Spleen (tissue), 11 donors: Measurements from ENCODE around the gene GADD45GIP1. TPM values are rescaled to one million over a fixed set of nuclear protein-coding genes. Genes with fewer than 3 reads are reported as not detected.

Experiments
- DNase-seq: peaks from one replicate; pipeline ENCODE4 v3.0.0-alpha.2; 2020
- H3K27ac ChIP-seq, 8 donors: fragments of 200-600 bp; sonication (generic) in 7 of 8; 1 replicate in 4 of 8; 2 replicates in 4 of 8; pipeline versions ENCODE4 v1.5.0 to v1.8.0; 2016 to 2021; ENCODE audit warnings: inconsistent platforms in 4 of 8, mild to moderate bottlenecking in 4 of 8, moderate library complexity in 1 of 8
- H3K27me3 ChIP-seq, 7 donors: fragments of 200-600 bp; sonication (generic) in 6 of 7; replicated peaks in 1 of 7; 1 replicate in 4 of 7; 2 replicates in 3 of 7; pipeline versions ENCODE4 v1.5.0 to v1.8.0; 2016 to 2021; ENCODE audit warnings: inconsistent platforms in 3 of 7, mild to moderate bottlenecking in 1 of 7
- H3K36me3 ChIP-seq, 6 donors: fragments of 200-600 bp; sonication (generic) in 5 of 6; 1 replicate in 4 of 6; 2 replicates in 2 of 6; pipeline versions ENCODE4 v1.5.0 to v1.8.0; 2016 to 2021; ENCODE audit warnings: inconsistent platforms in 2 of 6
- H3K4me1 ChIP-seq, 6 donors: fragments of 200-600 bp; sonication (generic) in 5 of 6; 1 replicate in 3 of 6; 2 replicates in 3 of 6; pipeline versions ENCODE4 v1.5.0 to v1.8.0; 2016 to 2021; ENCODE audit warnings: inconsistent platforms in 3 of 6
- H3K4me3 ChIP-seq, 8 donors: fragments of 200-600 bp; sonication (generic) in 7 of 8; 1 replicate in 4 of 8; 2 replicates in 4 of 8; pipeline versions ENCODE4 v1.5.0 to v1.8.0; 2016 to 2021; ENCODE audit warnings: inconsistent platforms in 4 of 8, mild to moderate bottlenecking in 4 of 8, moderate library complexity in 2 of 8
- H3K9me3 ChIP-seq, 8 donors: fragments of 200-600 bp; sonication (generic) in 7 of 8; 1 replicate in 4 of 8; 2 replicates in 4 of 8; pipeline versions ENCODE4 v1.5.0 to v1.8.0; 2016 to 2021; ENCODE audit warnings: inconsistent platforms in 4 of 8
- POLR2A ChIP-seq, 3 donors: fragments of 450-650 bp; IDR thresholded peaks; one replicate each; pipeline ENCODE4 v1.5.1; 2017; ENCODE audit warnings: antibody characterized with exemption in 3 of 3, mild to moderate bottlenecking in 1 of 3
- POLR2AphosphoS5 ChIP-seq, 3 donors: sonication (generic); formaldehyde crosslinking; IDR thresholded peaks; one replicate each; pipeline ENCODE4 v1.5.1; 2017; ENCODE audit warnings: antibody characterized with exemption in 3 of 3
- WGBS, 5 donors: extraction: QIAGEN DNeasy Blood & Tissue Kit in 3 of 5; methylation state at CpG; one replicate each; pipeline versions ENCODE4 v1.1.5 to v1.1.7; 2013 to 2018; 5-methylcytosine and 5-hydroxymethylcytosine counted together
- intact Hi-C: fragments of 100-400 bp; cut with DNase I; formaldehyde crosslinking; loops from one replicate; pipeline ENCODE4 v1.15.0; 2023; ENCODE audit warnings: low total_unique reads
- polyA plus RNA-seq, 3 donors: library from polyadenylated mRNA; stranded (reverse); fragments of 200-250 nt; gene quantifications; one replicate each; pipeline ENCODE4 v1.2.1, GENCODE V29; 2013
- total RNA-seq, 7 donors: library from RNA; depleted of rRNA in 3 of 7; stranded (reverse); fragments of >200 nt in 3 of 7; fragmentation: NEBNext Ultra II Directional in 4 of 7; extraction: Animal tissue kit (Norgen Biotek cat#: 25700) in 4 of 7; gene quantifications; one replicate each; pipeline versions ENCODE4 v1.1.0 to v1.2.1, GENCODE V29; 2016 to 2021
- TF ChIP-seq, protein P1 (sequence below), 11 experiments: fragments of 200-600 bp in 7 of 11; fragments of 450-650 bp in 4 of 11; sonication (generic) in 4 of 11; IDR thresholded peaks in 8 of 11; conservative IDR thresholded peaks in 3 of 11; 1 replicate in 7 of 11; 2 replicates in 4 of 11; pipeline versions ENCODE4 v1.4.0 to v1.8.0; 2016 to 2021; ENCODE audit warnings: antibody characterized with exemption in 11 of 11, inconsistent platforms in 4 of 11, mild to moderate bottlenecking in 1 of 11
- donor health status: healthy with polysubstance abuse.
- donor health status: DM: no; HTN: no; CAD: no; lungs with moderate emphysema.
- donor health status: DM: no; HTN: no; CAD: no.
- donor health status: Bipolar disorder and iron deficiency.
- donor health status: healthy.
- donor health status: DM: no; HTN: no; CAD: no.
- donor health status: DM: yes; HTN: yes; CAD: no.

GADD45GIP1 gene
- total and polyA plus RNA-seq, 10 donors, result 12.8 to 47.9 (median 21.8) TPM

DNA sequence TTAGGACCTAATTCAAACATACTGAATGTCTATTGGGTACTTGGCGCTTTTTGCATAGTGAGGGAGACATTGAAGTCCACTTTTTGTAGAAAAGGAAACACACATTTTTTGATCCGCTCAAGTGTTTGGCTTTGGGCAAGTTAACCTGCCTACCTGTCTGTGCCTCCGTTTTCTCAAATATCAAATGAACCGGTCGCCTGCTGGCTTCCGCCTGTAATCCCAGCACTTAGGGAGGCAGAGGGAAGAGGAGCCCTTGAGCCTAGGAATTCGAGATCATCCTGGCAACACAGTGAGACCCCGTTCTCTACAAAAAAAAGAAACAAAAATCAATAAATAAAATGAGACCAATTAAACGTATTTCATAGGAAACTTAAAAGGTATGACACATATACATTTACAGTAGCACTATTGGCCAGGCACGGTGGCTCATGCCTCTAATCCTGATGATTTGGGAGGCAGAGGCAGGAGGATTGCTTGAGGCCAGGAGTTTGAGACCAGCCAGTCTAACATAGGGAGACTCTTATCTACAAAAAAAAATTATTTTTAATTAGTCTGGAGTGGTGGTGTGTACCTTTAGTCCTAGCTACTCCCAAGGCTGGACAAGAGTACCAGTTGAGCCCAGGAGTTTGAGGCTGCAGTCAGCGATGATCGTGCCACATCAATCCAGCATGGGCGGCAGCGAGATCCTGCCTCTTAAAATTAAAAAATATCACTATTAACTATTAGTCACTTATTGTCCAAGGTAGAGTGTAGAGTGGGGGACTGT lies 10.1 kb downstream of the GADD45GIP1 start:
- 68 to 79% (median 74%) methylated on average over 14 of the region's 14 CpGs for whole genome bisulfite sequencing, 5 donors
- H3K4me1 ChIP-seq, result peaks cover 21 to 86% (median 65%) of the 10 kb centered on the region in 6 donors
- H3K9me3 ChIP-seq, result no peaks in the 10 kb centered on the region

DNA sequence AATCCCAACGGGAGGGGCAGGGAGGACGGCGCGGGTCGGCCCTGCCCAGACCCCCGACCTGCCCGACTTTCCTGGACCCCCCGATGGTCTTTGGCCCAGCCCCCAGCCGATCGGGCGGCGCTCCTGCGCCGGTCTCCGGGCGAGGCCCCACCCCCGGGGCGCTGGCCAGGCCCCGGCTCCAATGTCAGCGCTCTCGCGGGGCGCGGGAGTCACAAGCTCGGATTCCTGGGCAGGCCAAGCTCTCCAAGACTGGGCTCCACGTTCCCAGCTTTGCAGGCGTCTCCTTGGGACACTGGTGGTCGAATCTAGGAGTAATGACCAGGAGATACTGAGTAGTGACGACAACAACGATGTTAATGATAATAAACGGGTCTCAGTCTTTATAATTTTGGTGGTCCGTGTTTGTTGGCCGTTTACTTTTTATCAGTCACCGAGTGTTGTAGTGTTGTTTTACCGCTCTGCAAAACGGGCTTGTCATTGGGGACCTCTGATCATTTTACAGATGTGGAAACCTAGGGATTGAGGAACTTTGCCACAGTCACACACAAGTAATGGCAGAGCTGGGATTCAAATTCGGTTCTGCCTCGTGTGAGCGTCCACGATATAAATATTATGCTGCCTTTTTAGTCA lies 10.8 kb downstream of the GADD45GIP1 start:
- H3K4me3 ChIP-seq, result peak overlapping the region; percentile 77 to 99 (median 90)
- no peak for TF ChIP-seq POLR2AphosphoS5 (IDR thresholded peaks at IDR 0.05)
- no peak for TF ChIP-seq POLR2A (IDR thresholded peaks at IDR 0.05)
- TF ChIP-seq, protein P1, sequence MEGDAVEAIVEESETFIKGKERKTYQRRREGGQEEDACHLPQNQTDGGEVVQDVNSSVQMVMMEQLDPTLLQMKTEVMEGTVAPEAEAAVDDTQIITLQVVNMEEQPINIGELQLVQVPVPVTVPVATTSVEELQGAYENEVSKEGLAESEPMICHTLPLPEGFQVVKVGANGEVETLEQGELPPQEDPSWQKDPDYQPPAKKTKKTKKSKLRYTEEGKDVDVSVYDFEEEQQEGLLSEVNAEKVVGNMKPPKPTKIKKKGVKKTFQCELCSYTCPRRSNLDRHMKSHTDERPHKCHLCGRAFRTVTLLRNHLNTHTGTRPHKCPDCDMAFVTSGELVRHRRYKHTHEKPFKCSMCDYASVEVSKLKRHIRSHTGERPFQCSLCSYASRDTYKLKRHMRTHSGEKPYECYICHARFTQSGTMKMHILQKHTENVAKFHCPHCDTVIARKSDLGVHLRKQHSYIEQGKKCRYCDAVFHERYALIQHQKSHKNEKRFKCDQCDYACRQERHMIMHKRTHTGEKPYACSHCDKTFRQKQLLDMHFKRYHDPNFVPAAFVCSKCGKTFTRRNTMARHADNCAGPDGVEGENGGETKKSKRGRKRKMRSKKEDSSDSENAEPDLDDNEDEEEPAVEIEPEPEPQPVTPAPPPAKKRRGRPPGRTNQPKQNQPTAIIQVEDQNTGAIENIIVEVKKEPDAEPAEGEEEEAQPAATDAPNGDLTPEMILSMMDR (IDR thresholded peaks at IDR 0.05 in 8 of 11, conservative IDR thresholded peaks at IDR 0.05 in 3 of 11), result no peak
- 1 to 3% (median 1%) methylated on average over 19 to 40 of the region's 40 CpGs for WGBS, 5 donors
- H3K27ac ChIP-seq, result peak overlapping the region; percentile 87 to 98 (median 94)
- peak; percentile 90 for DNase-seq
- no peaks in the 10 kb centered on the region for H3K27me3 ChIP-seq
- peaks cover 6 to 79% (median 76%) of the 10 kb centered on the region in 6 donors for H3K36me3 ChIP-seq
- H3K9me3 ChIP-seq, result no peaks in the 10 kb centered on the region
- intact Hi-C loops, result no loop called here
- peaks cover 21 to 88% (median 72%) of the 10 kb centered on the region in 6 donors for H3K4me1 ChIP-seq

More for the DNA sequence above, 10.1 kb downstream of the GADD45GIP1 start:
- no peaks in the 10 kb centered on the region for H3K27me3 ChIP-seq
- intact Hi-C loops, result no loop called here
- DNase-seq, result no peak
- H3K27ac ChIP-seq, result peak overlapping the region in 7 of 8 donors; percentile 87 to 98 (median 95)
- peak overlapping the region; percentile 77 to 99 (median 90) for H3K4me3 ChIP-seq
- TF ChIP-seq POLR2AphosphoS5 (IDR thresholded peaks at IDR 0.05) (no peak), POLR2A (IDR thresholded peaks at IDR 0.05) (no peak)
- TF ChIP-seq, protein P1 (IDR thresholded peaks at IDR 0.05 in 8 of 11, conservative IDR thresholded peaks at IDR 0.05 in 3 of 11), result no peak
- peaks cover 5 to 79% (median 76%) of the 10 kb centered on the region in 6 donors for H3K36me3 ChIP-seq

DNA sequence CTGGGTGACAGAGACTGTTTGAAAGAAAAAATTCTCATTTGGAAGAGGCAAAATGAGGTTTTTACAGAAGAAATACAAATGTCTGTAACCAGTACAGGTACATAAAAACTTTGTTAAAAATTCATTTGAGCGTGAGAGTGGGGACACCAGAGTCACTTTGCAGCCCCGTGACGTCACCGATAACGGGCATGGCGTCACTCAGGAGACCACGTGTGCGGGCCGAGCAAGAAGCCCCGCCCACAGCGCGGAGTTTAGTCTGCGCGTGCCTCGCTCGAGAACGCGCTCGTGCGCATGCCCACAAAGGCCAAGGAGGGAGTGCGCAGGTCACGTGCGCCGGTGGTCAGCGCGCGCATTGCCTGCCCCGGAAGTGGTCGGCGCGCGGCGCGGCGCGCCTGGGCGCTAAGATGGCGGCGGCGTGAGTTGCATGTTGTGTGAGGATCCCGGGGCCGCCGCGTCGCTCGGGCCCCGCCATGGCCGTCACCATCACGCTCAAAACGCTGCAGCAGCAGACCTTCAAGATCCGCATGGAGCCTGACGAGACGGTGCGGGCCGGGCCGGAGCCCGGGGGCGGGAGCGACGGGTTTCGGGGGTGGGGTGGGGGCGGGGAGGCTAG lies 11.4 kb downstream of the GADD45GIP1 start, which contains the start of gene RAD23A:
Gene RAD23A, plus strand, starts transcription at position 384 of the 613 bp plus-strand sequence. Its CDS starts 87 bp downstream, at position 471.
- H3K27ac ChIP-seq, result peak within 1 kb of the TSS; percentile 87 to 98 (median 94)
- TF ChIP-seq, protein P1 (IDR thresholded peaks at IDR 0.05 in 8 of 11, conservative IDR thresholded peaks at IDR 0.05 in 3 of 11), result peak in 6 of 11 experiments; percentile 8 to 37 (median 16)
- peak; percentile 67 to 79 (median 70) for TF ChIP-seq POLR2A (IDR thresholded peaks at IDR 0.05)
- peak; percentile 98 to 99 (median 99) for TF ChIP-seq POLR2AphosphoS5 (IDR thresholded peaks at IDR 0.05)
- peak within 1 kb of the TSS; percentile 77 to 99 (median 90) for H3K4me3 ChIP-seq
- H3K4me1 ChIP-seq, result peaks cover 26 to 94% (median 78%) of the 10 kb centered on the region in 6 donors
- 0 to 2% (median 0%) methylated on average over 15 to 62 of the region's 62 CpGs for WGBS, 5 donors
- intact Hi-C loops, result no loop called here
- peaks cover 10 to 79% (median 76%) of the 10 kb centered on the region in 6 donors for H3K36me3 ChIP-seq
- no peaks in the 10 kb centered on the region for H3K27me3 ChIP-seq
- peak; percentile 98 for DNase-seq
- no peaks in the 10 kb centered on the region for H3K9me3 ChIP-seq
